Thyroid gland (tissue), 4 donors: ENCODE data around the gene TADA3. TPM values are rescaled to one million over a fixed set of nuclear protein-coding genes. Genes with fewer than 3 reads are reported as not detected.
A peak's percentile ranks its signal among the peaks of the same experiment; 100 is the strongest.

ENCODE experiments used
- DNase-seq, 2 donors: peaks; one replicate each; pipeline ENCODE4 v3.0.0-alpha.2; 2019
- H3K27ac ChIP-seq, 3 donors: fragments of 200-600 bp; sonication (generic); 1 replicate in 2 of 3; 2 replicates in 1 of 3; pipeline ENCODE4 v1.5.1; 2016 to 2019; ENCODE audit warnings: mild to moderate bottlenecking in 1 of 3, moderate library complexity in 1 of 3
- H3K27me3 ChIP-seq: fragments of 200-600 bp; sonication (generic); one replicate; pipeline ENCODE4 v1.5.1; 2019
- H3K36me3 ChIP-seq, 2 donors: fragments of 200-600 bp; sonication (generic); one replicate each; pipeline ENCODE4 v1.5.1; 2016 to 2019
- H3K4me1 ChIP-seq, 2 donors: fragments of 200-600 bp; sonication (generic); one replicate each; pipeline ENCODE4 v1.5.1; 2017 to 2019
- H3K4me3 ChIP-seq, 3 donors: fragments of 200-600 bp; sonication (generic); replicated peaks in 1 of 3; 1 replicate in 2 of 3; 2 replicates in 1 of 3; pipeline ENCODE4 v1.5.1; 2016; ENCODE audit warnings: mild to moderate bottlenecking in 1 of 3
- H3K9me3 ChIP-seq: fragments of 200-600 bp; sonication (generic); one replicate; pipeline ENCODE4 v1.5.1; 2017
- CTCF ChIP-seq, 6 experiments: fragments of 200-600 bp in 3 of 6; fragments of 450-650 bp in 3 of 6; sonication (generic) in 3 of 6; IDR thresholded peaks; one replicate each; pipeline ENCODE4 v1.5.1; 2016 to 2019; ENCODE audit warnings: antibody characterized with exemption in 6 of 6, mild to moderate bottlenecking in 2 of 6, inconsistent platforms in 1 of 6, moderate library complexity in 1 of 6
- POLR2A ChIP-seq, 2 donors: fragments of 450-650 bp; IDR thresholded peaks; one replicate each; pipeline ENCODE4 v1.6.1; 2017; ENCODE audit warnings: antibody characterized with exemption in 2 of 2, mild to moderate bottlenecking in 2 of 2, moderate library complexity in 1 of 2
- WGBS, 2 donors: methylation state at CpG; one replicate each; pipeline ENCODE4 v1.1.5; 2017; 5-methylcytosine and 5-hydroxymethylcytosine counted together
- intact Hi-C: fragments of 100-400 bp; cut with DNase I; formaldehyde crosslinking; loops from one replicate; pipeline ENCODE4 v1.15.1; 2023
- total RNA-seq, 4 donors: library from RNA; depleted of rRNA; stranded (reverse); fragments of >200 nt; gene quantifications; one replicate each; pipeline ENCODE4 v1.2.3, GENCODE V29; 2016

Gene TADA3
- total RNA-seq, 4 donors from 2014 or later = 64.2 to 93.3 (median 83.3) TPM

GRCh38 chr3:9815986-9816385 lies 23.7 kb upstream of the TADA3 start:
- no peak for TF ChIP-seq CTCF (IDR thresholded peaks at IDR 0.05)
- no peak for TF ChIP-seq POLR2A (IDR thresholded peaks at IDR 0.05)
- no peak overlapping the region for H3K27ac ChIP-seq
- intact Hi-C loops = no loop called here
- no peaks in the 10 kb centered on the region for H3K27me3 ChIP-seq
- no peaks in the 10 kb centered on the region for H3K36me3 ChIP-seq
- DNase-seq = no peak
- H3K4me1 ChIP-seq = peaks cover 0 to 2% of the 10 kb centered on the region in 2 donors
- no peaks in the 10 kb centered on the region for H3K9me3 ChIP-seq
- 86 to 96% methylated on average over 7 to 8 of the region's 9 CpGs for WGBS, 2 donors
- H3K4me3 ChIP-seq = no peak overlapping the region

- Histone ChIP-seq H3K36me3 (no peaks in the 10 kb centered on the region), H3K4me3 (no peak overlapping the region), H3K9me3 (no peaks in the 10 kb centered on the region), H3K27ac (no peak overlapping the region), H3K27me3 (no peaks in the 10 kb centered on the region), H3K4me1 (peaks cover 0 to 16% of the 10 kb centered on the region in 2 donors)
- TF ChIP-seq POLR2A (IDR thresholded peaks at IDR 0.05) (no peak), CTCF (IDR thresholded peaks at IDR 0.05) (no peak)
- intact Hi-C loops = no loop called here
- DNase-seq = no peak
- 93 to 95% methylated on average over 9 of the region's 9 CpGs for WGBS, 2 donors
Observed at GRCh38 chr3:9812870-9813483, 20.7 kb upstream of the TADA3 start.

DNA sequence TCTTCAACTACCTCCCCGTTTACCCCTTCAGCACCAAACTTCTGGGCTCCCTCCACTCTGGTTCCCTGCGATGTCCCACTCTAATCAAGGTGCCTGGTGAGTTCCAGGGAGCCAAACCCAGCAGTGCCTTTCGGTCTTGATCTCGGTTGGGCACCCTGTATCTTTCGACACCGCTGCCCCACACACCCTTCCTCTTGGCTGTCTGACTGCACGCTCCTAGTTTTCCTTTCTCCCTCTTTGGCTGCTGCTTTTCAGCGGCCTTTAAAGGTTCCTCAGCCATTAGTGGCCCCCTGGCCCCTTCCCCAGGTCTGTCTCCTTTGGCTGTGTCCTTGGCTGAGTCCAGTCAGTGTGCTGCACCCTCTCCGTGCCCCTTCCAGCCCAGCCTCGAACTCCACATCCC lies 18.6 kb upstream of the TADA3 start:
- Histone ChIP-seq H3K4me3 (peak overlapping the region in 1 of 3 donors; percentile 65), H3K27ac (peak overlapping the region in 2 of 3 donors; percentile 76 to 96), H3K9me3 (no peaks in the 10 kb centered on the region), H3K27me3 (no peaks in the 10 kb centered on the region), H3K36me3 (peaks cover 11 to 12% of the 10 kb centered on the region in 2 donors), H3K4me1 (peaks cover 0 to 16% of the 10 kb centered on the region in 2 donors)
- 57 to 74% methylated on average over 10 of the region's 10 CpGs for WGBS, 2 donors
- intact Hi-C loops = no loop called here
- TF ChIP-seq POLR2A (IDR thresholded peaks at IDR 0.05) (no peak), CTCF (IDR thresholded peaks at IDR 0.05) (no peak)
- DNase-seq = peak in 1 of 2 donors; percentile 10

- Histone ChIP-seq H3K27me3 (no peaks in the 10 kb centered on the region), H3K9me3 (no peaks in the 10 kb centered on the region), H3K4me3 (peak overlapping the region; percentile 39 to 68 (median 65)), H3K27ac (peak overlapping the region; percentile 76 to 96 (median 88)), H3K36me3 (peaks cover 15 to 16% of the 10 kb centered on the region in 2 donors), H3K4me1 (peaks cover 0 to 16% of the 10 kb centered on the region in 2 donors)
- intact Hi-C loops = no loop called here
- WGBS, 2 donors = 7 to 8% methylated on average over 17 to 18 of the region's 18 CpGs
- DNase-seq = peak in 1 of 2 donors; percentile 8
- no peak for TF ChIP-seq POLR2A (IDR thresholded peaks at IDR 0.05)
- no peak for TF ChIP-seq CTCF (IDR thresholded peaks at IDR 0.05)
Observed at GRCh38 chr3:9810433-9810770, 18.1 kb upstream of the TADA3 start.

GRCh38 chr3:9809615-9810432 lies 17.6 kb upstream of the TADA3 start, which contains the start of gene TTLL3:
Gene TTLL3 (plus strand): TSS chr3:9810262. CDS start chr3:9810662, 400 bp downstream.
- peak; percentile 78 to 82 for DNase-seq
- Histone ChIP-seq H3K27me3 (no peaks in the 10 kb centered on the region), H3K4me3 (peak within 1 kb of the TSS; percentile 39 to 68 (median 65)), H3K9me3 (no peaks in the 10 kb centered on the region), H3K4me1 (peaks cover 0 to 16% of the 10 kb centered on the region in 2 donors), H3K36me3 (peaks cover 21 to 22% of the 10 kb centered on the region in 2 donors), H3K27ac (peak within 1 kb of the TSS; percentile 76 to 96 (median 88))
- intact Hi-C loops = no loop called here
- 5 to 6% methylated on average over 9 to 10 of the region's 76 CpGs for WGBS, 2 donors
- TF ChIP-seq CTCF (IDR thresholded peaks at IDR 0.05) (peak in 1 of 6 experiments; percentile 5), POLR2A (IDR thresholded peaks at IDR 0.05) (peak in 1 of 2 donors; percentile 72)
